ENCODE data around the gene IL1RAPL1.

The IL1RAPL1 gene

DNA sequence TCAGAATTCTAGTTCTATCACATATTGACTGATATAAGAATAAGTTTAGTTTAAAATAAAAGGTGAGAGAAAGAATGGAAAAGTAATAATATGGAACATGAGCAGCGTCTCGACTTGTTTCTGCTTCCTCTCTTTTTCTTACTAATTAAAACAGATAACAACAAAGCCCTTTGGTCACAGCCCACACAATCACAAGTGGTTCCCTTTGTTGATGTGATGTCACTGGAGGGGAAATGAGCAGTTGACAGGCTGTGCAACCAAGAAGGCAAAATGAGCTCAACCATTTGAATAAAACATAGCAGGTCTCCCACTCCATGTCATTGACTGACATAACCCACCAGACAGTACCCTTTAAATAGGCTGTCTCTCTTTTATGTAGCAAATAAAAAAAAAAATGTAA lies 1285.6 kb downstream of the IL1RAPL1 start:
- H3K27ac ChIP-seq = no peak overlapping the region
- no peak for TF ChIP-seq ZFX (IDR thresholded peaks at IDR 0.05)
- TF ChIP-seq, protein P1, sequence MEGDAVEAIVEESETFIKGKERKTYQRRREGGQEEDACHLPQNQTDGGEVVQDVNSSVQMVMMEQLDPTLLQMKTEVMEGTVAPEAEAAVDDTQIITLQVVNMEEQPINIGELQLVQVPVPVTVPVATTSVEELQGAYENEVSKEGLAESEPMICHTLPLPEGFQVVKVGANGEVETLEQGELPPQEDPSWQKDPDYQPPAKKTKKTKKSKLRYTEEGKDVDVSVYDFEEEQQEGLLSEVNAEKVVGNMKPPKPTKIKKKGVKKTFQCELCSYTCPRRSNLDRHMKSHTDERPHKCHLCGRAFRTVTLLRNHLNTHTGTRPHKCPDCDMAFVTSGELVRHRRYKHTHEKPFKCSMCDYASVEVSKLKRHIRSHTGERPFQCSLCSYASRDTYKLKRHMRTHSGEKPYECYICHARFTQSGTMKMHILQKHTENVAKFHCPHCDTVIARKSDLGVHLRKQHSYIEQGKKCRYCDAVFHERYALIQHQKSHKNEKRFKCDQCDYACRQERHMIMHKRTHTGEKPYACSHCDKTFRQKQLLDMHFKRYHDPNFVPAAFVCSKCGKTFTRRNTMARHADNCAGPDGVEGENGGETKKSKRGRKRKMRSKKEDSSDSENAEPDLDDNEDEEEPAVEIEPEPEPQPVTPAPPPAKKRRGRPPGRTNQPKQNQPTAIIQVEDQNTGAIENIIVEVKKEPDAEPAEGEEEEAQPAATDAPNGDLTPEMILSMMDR (conservative IDR thresholded peaks at IDR 0.05) = no peak

DNA sequence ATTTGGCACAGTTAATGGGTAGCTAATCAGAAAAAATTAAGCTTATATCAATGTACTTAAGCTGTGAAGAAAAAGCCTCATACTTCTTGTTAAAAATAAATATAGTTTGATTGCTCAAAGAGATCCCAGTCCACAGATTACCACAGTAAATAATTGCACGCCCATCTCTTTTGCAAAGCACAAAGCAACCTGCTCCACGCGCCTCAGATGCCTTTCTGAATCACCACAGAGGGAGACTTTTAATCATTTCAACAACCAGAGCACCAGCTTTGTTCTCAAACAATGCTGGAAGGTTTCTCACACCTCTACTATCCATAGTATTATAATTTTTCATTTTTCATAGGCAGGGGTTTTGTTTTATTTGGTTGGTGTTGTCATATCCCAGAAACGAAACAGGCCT lies 1289.5 kb downstream of the IL1RAPL1 start:
- no peak overlapping the region for H3K27ac ChIP-seq
- TF ChIP-seq, protein P1 (conservative IDR thresholded peaks at IDR 0.05) = no peak
- TF ChIP-seq ZFX (IDR thresholded peaks at IDR 0.05) = no peak

DNA sequence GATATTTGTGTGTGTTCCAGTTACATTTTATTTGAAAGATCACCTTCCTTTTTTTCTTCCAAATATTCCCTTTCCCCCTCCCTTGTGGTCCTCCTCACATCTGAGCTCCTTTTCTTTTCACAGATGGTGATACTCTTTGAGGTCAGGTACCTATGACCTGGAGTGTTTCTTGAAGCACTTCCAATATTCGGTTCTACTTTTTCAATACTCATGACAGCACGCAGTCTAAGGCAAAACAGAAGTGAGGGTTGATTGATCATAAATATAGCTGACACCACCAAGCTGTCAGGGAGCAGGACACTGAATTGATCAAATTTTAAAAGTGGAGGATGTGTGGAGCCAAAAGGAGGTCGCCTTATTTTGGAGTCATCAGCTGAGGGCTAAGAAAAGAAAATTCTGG lies 1293.7 kb downstream of the IL1RAPL1 start:
- H3K27ac ChIP-seq = no peak overlapping the region
- TF ChIP-seq, protein P1 (conservative IDR thresholded peaks at IDR 0.05) = no peak
- TF ChIP-seq ZFX (IDR thresholded peaks at IDR 0.05) = no peak

DNA sequence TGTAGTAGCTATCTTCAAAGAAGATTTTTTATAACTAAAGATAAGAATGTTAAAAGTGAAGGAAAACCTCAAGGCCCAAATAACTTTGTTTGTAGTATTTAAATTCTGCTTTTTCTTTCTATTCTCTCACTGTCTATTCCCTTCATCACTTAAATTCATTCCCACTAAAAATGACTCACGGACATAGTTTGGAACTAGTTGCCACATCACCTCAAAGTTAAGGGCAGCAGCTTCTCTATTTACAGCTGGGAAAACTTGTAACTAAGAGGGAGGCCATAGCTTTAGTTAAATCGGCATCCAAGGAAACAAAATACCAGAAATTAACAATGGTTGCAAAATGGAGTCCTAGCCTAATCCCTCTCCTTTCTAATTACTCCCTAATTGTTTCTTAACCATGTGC lies 1302.8 kb downstream of the IL1RAPL1 start:
- TF ChIP-seq, protein P1 (conservative IDR thresholded peaks at IDR 0.05) = no peak
- TF ChIP-seq ZFX (IDR thresholded peaks at IDR 0.05) = no peak
- no peak overlapping the region for H3K27ac ChIP-seq

DNA sequence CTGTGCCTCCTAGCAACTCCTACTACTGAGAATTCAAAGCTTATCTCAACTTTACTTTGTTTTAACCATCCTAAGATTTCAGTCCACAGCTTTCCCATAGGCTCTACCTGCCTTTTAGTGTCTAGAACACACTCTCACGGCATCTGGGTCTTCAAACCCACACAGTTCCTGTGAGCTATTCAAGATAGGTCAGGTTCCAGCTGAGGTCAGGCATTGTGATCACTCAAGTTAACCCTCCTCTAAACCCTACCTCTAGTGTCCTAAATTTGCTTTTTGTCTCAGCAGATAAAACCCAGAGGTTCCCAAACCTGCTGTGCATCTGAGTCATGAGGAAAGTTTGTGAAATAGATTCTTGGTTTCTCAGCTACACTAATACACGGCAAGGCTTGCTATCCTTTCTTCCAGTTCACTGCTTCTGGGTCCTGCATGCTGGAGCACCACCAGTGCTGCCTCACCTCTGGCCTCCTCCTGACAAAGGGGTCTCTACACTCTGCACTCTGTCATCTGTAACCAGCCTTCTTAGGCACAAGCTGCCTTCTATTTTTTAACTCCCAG lies 1303.5 kb downstream of the IL1RAPL1 start:
- H3K27ac ChIP-seq = no peak overlapping the region
- no peak for TF ChIP-seq ZFX (IDR thresholded peaks at IDR 0.05)
- TF ChIP-seq, protein P1 (conservative IDR thresholded peaks at IDR 0.05) = no peak

DNA sequence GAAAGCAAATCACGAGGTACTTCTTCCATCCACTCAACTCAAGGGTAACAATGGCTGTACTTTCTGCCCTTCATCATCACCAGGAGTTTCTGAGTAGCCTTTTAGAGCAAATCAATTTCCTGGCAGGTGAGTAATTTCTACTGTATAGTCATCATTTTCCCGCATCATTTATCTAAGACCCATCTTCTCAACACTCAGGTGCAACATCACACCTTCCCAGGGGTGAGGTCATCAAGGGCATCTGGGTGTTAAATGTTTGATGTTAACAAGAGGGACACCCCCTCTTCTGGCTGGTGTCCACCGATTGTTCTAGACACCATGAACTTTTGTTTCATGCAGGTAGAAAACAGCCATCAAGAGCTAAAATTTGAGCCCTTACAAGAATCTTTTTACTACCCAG lies 1314.8 kb downstream of the IL1RAPL1 start:
- no peak for TF ChIP-seq ZFX (IDR thresholded peaks at IDR 0.05)
- TF ChIP-seq, protein P1 (conservative IDR thresholded peaks at IDR 0.05) = no peak
- H3K27ac ChIP-seq = no peak overlapping the region

DNA sequence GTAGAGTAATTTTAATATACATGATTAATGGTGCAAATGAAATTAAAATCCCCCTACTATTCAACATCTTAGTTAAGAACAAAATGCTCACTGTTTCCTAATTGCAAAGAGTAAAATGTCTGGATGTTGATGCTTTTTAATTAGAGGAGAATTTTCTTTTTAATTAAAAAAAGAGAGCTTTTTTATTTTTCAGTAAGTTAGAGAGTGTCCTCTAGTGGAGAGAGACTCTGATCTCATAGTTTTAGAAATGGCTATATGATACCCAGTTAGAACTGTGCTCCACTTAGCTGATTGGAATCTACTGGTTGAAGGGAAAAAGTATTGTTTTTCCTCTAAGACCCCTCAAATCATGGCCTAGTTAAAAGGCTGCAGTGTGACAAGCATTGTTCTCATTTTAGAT lies 1316.1 kb downstream of the IL1RAPL1 start:
- no peak for TF ChIP-seq ZFX (IDR thresholded peaks at IDR 0.05)
- TF ChIP-seq, protein P1 (conservative IDR thresholded peaks at IDR 0.05) = peak; percentile 59

More for the DNA sequence above, 1316.1 kb downstream of the IL1RAPL1 start:
- H3K27ac ChIP-seq = no peak overlapping the region

Data from C4-2B (cell line).